ENCODE results near the gene MYCBPAP. TPM values are rescaled to one million over a fixed set of nuclear protein-coding genes. Genes with fewer than 3 reads are reported as not detected.

Gene MYCBPAP
- total RNA-seq, 2 donors from 2014 or later = 8.9 to 24.3 TPM

DNA sequence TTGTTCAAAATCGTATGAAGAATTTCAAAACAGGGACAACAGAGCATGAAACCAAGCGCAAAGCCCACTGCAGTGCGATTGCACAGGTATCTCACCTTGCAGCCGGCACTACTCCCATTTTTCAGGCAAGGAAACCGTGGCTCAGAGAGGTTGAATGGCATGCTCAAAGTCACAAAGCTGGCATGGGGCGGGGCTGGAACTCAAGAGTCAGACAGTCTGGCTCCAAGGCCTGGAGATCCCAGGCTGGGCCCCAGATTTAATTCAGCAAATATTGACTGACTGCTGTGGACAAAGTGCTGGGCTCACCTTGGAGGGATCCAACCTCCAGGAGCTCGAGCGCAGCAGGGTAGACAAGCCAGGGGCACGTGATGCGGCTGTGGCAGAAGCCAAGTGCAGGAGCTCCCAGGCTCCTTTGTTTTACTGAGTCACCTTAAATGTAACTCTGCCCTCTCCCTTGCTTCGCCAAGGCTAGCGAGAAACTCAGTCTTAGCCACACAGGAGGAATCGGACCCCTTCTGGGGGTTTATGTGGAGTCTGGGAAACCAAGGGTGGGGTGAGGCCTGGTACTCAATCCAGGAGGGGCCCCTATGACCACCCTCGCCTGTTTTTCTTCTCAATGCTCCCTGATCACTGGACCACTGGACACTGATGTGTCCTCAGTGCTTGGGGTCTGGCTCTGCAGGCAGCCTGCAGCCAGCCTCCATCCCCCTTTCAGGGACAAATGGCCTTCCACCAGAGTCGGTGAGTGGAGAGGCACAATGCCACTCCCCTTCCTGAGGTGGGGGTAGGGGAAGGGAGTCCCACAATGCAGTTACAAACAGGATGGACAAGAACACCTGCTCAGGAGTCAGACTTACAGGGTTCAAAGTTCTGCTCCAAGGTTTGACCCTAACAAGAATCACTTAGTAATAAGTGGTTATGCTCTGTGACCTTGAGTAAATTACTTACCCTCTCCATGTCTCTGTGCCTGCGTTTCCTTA, 34.8 kb downstream of the MYCBPAP start:
- H3K27me3 Mint-ChIP-seq (ENCODE audit: low read depth) = peaks cover 20% of the 10 kb centered on the region
- no peaks in the 10 kb centered on the region for H3K9me3 Mint-ChIP-seq
- H3K4me3 Mint-ChIP-seq = peak overlapping the region; percentile 79 to 91
- DNase-seq = no peak
- H3K27ac Mint-ChIP-seq = no peak overlapping the region
- no peaks in the 10 kb centered on the region for H3K36me3 Mint-ChIP-seq (ENCODE audit: insufficient read depth in 2 of 2)
- ATAC-seq (replicated peaks in 1 of 2) = no peak
- H3K4me1 Mint-ChIP-seq (ENCODE audit: low read depth) = peaks cover 26% of the 10 kb centered on the region

DNA sequence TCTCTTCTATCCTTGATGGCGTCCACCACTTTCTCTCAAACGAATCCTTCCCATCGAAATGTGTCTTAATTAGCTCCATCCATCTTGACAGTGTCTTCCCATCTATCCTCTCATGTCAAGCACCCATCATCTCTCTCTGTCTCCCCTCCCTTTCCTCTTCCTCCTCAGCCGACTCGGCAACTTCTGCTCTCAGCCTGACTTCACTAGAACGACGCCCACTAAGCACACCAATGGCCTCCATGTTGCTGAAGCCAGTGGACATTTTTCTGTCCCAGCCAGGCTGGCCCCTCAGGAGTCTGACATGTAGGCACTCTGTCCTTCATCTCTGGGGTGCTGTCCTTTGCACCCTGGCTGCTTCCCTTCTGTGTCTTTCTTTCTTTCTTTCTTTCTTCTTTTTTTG, 36.3 kb downstream of the MYCBPAP start:
- no peak for DNase-seq
- H3K4me1 Mint-ChIP-seq (ENCODE audit: low read depth) = peaks cover 26% of the 10 kb centered on the region
- H3K27me3 Mint-ChIP-seq (ENCODE audit: low read depth) = peaks cover 20% of the 10 kb centered on the region
- ATAC-seq (replicated peaks in 1 of 2) = no peak
- H3K4me3 Mint-ChIP-seq = no peak overlapping the region
- H3K36me3 Mint-ChIP-seq (ENCODE audit: insufficient read depth in 2 of 2) = no peaks in the 10 kb centered on the region
- no peak overlapping the region for H3K27ac Mint-ChIP-seq
- H3K9me3 Mint-ChIP-seq = no peaks in the 10 kb centered on the region

DNA sequence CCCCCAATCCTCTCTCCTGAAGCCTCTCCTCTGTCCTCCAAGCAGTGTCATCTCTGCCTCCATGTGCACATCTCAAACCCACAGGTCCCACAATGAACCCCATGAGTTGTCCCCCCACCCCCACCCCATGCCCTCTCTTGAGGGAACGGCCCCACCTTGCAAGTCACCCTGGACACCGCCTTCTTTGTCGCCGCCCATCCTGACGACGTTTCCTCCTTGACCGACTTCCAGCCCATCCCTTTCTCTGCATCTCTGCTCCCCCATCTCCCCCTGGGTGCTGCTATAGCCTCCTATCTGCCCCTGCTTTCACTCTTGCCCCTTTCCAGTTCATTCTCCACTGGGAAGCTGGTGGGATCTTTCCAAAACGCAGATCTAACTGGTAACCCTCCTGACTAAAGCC, 37.1 kb downstream of the MYCBPAP start:
- peaks cover 26% of the 10 kb centered on the region for H3K4me1 Mint-ChIP-seq (ENCODE audit: low read depth)
- H3K4me3 Mint-ChIP-seq = no peak overlapping the region
- ATAC-seq (replicated peaks in 1 of 2) (no peak), DNase-seq (no peak)
- no peaks in the 10 kb centered on the region for H3K36me3 Mint-ChIP-seq (ENCODE audit: insufficient read depth in 2 of 2)
- H3K27me3 Mint-ChIP-seq (ENCODE audit: low read depth) = peaks cover 20% of the 10 kb centered on the region
- H3K27ac Mint-ChIP-seq = no peak overlapping the region
- no peaks in the 10 kb centered on the region for H3K9me3 Mint-ChIP-seq

DNA sequence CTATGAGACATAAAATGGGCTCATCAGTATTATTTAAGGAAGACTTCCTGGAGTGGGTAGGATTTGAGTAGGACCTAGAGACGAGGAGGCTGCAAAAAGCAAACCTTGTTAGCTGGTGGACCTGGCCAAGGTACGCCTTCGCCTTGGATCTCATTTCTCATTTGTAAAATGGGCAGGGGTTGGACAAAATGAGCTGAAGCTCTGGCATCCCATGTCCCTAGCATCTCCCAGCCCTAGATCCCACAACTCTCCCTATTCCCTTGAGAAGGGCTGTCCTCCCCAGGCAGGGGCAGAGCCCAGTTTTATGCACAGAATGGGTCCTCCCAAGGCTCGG, 38.4 kb downstream of the MYCBPAP start:
- ATAC-seq (replicated peaks in 1 of 2) (no peak), DNase-seq (no peak)
- Mint-ChIP-seq H3K27ac (no peak overlapping the region), H3K27me3 (ENCODE audit: low read depth) (peaks cover 20% of the 10 kb centered on the region), H3K4me3 (peak overlapping the region; percentile 68 to 91), H3K9me3 (no peaks in the 10 kb centered on the region), H3K36me3 (ENCODE audit: insufficient read depth in 2 of 2) (no peaks in the 10 kb centered on the region), H3K4me1 (ENCODE audit: low read depth) (peaks cover 19% of the 10 kb centered on the region)

DNA sequence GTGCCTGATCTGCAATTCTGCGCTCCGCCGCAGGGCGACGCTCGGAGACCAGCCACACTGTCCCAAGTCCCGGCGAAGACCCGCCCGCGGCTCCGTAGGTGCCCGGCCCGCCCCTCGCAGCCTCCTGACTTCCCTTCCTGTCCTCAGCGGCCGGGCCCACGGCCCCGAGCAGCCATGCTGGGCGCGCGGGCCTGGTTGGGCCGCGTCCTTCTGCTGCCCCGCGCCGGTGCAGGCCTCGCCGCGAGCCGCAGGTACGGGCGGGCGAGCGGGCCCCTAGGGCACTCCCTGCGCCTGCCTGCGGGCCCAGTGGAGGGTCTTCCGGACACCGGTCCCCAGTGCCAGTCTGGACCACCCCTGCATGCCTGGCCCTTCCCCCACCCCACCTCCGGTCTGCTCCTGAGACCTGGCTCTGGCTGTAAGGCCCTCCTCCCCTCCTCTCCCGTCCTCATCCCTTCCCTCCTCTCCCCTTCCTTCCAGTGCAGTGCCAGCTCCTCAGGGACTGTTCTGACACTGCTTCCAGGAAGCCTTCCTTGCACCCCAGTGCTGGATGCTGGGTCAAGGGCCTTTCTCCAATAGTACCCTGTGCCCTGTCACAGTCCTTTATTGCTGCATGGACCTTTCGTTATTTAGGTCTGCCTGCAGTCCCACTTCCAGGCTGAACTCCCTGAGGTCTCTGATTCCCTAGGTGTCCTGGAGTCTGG, 38.9 kb downstream of the MYCBPAP start, which contains the start of gene SPATA20:
TSS of gene SPATA20 (plus strand) at position 140 of the 701 bp plus-strand sequence. CDS start at position 175, 35 bp downstream.
- Mint-ChIP-seq H3K36me3 (ENCODE audit: insufficient read depth in 2 of 2) (no peaks in the 10 kb centered on the region), H3K4me3 (peak within 1 kb of the TSS; percentile 68 to 91), H3K9me3 (no peaks in the 10 kb centered on the region), H3K4me1 (ENCODE audit: low read depth) (peaks cover 16% of the 10 kb centered on the region), H3K27ac (no peak within 1 kb of the TSS), H3K27me3 (ENCODE audit: low read depth) (peaks cover 20% of the 10 kb centered on the region)
- ATAC-seq (replicated peaks in 1 of 2) = peak; percentile 93 to 94
- peak; percentile 91 to 94 for DNase-seq

DNA sequence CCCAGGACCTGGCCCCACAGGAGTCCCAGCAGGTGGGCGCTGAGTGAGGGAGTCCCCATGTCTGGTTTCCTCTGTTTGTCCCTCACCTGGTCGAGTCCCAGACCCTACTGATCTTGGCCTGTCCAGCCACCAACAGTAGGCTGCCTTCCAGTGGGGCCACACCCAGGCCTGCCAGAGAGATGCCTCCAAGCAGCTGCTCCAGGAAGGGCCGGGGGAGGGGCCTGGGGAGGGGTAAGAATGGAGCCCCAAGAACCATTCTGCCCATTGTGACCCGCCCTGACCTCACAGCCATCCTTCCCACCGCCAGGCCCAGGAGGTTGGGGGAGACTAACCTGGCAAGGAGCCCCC, 39.5 kb downstream of the MYCBPAP start:
- DNase-seq = no peak
- ATAC-seq (replicated peaks in 1 of 2) = no peak
- no peaks in the 10 kb centered on the region for H3K9me3 Mint-ChIP-seq
- peaks cover 11% of the 10 kb centered on the region for H3K4me1 Mint-ChIP-seq (ENCODE audit: low read depth)
- H3K27ac Mint-ChIP-seq = no peak overlapping the region
- H3K36me3 Mint-ChIP-seq (ENCODE audit: insufficient read depth in 2 of 2) = no peaks in the 10 kb centered on the region
- H3K4me3 Mint-ChIP-seq = peak overlapping the region; percentile 68 to 91
- H3K27me3 Mint-ChIP-seq (ENCODE audit: low read depth) = peaks cover 20% of the 10 kb centered on the region

DNA sequence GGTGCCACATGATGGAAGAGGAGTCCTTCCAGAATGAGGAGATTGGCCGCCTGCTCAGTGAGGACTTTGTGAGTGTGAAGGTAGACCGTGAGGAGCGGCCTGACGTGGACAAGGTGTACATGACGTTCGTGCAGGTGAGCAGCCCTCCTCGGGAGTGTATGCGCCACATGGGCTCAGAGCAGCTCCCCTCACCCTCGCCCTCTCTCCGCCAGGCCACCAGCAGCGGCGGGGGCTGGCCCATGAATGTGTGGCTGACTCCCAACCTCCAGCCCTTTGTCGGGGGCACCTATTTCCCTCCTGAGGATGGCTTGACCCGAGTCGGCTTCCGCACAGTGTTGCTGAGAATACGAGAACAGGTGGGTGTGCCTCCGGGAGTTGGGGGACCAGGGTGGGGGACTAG, 40.6 kb downstream of the MYCBPAP start:
- no peak for DNase-seq
- ATAC-seq (replicated peaks in 1 of 2) = no peak
- Mint-ChIP-seq H3K4me1 (ENCODE audit: low read depth) (peaks cover 11% of the 10 kb centered on the region), H3K27me3 (ENCODE audit: low read depth) (peaks cover 20% of the 10 kb centered on the region), H3K27ac (no peak overlapping the region), H3K36me3 (ENCODE audit: insufficient read depth in 2 of 2) (no peaks in the 10 kb centered on the region), H3K9me3 (no peaks in the 10 kb centered on the region), H3K4me3 (peak overlapping the region in 1 of 2 donors; percentile 91)

DNA sequence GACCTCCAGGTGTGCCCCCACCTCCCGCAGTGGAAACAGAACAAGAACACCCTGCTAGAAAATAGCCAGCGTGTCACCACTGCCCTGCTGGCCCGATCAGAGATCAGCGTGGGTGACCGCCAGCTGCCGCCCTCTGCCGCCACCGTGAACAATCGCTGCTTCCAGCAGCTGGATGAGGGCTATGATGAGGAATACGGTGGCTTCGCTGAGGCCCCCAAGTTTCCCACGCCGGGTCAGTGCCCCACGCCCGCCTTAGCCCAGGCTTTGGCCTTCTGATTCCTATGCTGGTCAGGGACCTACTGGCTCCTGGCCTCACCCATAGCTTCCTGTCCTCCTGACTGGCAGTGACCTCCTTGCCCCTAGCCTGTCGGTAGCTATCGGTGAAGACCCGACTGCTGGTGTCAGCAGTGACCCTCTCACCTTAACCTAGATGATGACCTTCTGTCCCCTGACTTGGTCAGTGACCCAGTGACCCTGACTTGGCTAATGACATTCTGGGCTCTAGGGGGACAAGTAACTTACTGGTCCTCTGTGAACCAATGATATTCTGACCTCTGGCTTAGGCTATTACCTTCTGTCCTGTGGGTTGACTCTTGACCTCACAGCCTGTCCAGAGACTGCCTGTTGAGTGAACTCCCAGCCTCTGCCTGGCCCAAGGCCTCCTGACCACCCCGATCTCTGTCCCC, 41.2 kb downstream of the MYCBPAP start:
- no peaks in the 10 kb centered on the region for H3K36me3 Mint-ChIP-seq (ENCODE audit: insufficient read depth in 2 of 2)
- DNase-seq (no peak), ATAC-seq (replicated peaks in 1 of 2) (no peak)
- H3K4me3 Mint-ChIP-seq = no peak overlapping the region
- no peaks in the 10 kb centered on the region for H3K9me3 Mint-ChIP-seq
- H3K27me3 Mint-ChIP-seq (ENCODE audit: low read depth) = peaks cover 17% of the 10 kb centered on the region
- no peak overlapping the region for H3K27ac Mint-ChIP-seq
- H3K4me1 Mint-ChIP-seq (ENCODE audit: low read depth) = peaks cover 11% of the 10 kb centered on the region

DNA sequence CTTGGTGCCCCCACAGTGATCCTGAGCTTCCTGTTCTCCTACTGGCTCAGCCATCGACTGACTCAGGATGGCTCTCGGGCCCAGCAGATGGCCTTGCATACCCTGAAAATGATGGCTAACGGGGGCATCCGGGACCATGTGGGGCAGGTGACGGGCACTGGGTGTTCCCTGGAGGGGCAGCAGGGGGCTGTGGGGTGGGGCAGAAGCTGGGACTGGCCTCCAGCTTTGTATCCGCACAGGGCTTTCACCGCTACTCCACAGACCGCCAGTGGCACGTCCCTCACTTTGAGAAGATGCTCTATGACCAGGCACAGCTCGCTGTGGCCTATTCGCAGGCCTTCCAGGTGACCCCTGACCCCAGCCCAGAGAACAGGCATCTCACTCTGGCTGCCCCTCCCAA, 41.7 kb downstream of the MYCBPAP start:
- peaks cover 11% of the 10 kb centered on the region for H3K4me1 Mint-ChIP-seq (ENCODE audit: low read depth)
- H3K9me3 Mint-ChIP-seq = no peaks in the 10 kb centered on the region
- H3K27ac Mint-ChIP-seq = no peak overlapping the region
- no peak overlapping the region for H3K4me3 Mint-ChIP-seq
- H3K27me3 Mint-ChIP-seq (ENCODE audit: low read depth) = peaks cover 11% of the 10 kb centered on the region
- no peak for ATAC-seq (replicated peaks in 1 of 2)
- no peak for DNase-seq
- H3K36me3 Mint-ChIP-seq (ENCODE audit: insufficient read depth in 2 of 2) = no peaks in the 10 kb centered on the region

DNA sequence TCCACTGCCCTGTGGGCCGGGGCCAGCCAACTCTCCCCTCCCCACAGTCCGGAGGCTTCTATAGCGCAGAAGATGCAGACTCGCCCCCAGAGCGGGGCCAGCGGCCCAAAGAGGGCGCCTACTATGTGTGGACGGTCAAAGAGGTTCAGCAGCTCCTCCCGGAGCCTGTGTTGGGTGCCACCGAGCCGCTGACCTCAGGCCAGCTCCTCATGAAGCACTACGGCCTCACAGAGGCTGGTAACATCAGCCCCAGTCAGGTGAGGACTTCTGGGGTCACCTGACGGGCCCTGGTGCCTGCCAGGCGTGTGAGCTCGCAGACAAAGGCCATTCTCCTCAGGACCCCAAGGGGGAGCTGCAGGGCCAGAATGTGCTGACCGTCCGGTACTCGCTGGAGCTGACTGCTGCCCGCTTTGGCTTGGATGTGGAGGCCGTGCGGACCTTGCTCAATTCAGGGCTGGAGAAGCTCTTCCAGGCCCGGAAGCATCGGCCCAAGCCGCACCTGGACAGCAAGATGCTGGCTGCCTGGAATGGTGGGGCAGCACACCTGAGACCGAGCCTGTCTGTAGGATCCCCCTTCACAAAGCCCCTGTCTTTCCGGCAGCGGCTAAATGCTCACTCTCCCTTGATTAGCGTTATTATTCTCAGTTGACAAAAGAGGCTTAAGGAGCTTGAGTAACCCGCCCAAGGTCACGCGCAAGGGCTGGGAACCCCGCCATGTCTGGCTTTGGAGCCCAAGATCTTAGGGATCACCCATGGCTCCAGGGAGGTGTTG, 42.6 kb downstream of the MYCBPAP start:
- DNase-seq = no peak
- no peaks in the 10 kb centered on the region for H3K36me3 Mint-ChIP-seq (ENCODE audit: insufficient read depth in 2 of 2)
- no peak for ATAC-seq (replicated peaks in 1 of 2)
- H3K4me3 Mint-ChIP-seq = no peak overlapping the region
- no peak overlapping the region for H3K27ac Mint-ChIP-seq
- H3K4me1 Mint-ChIP-seq (ENCODE audit: low read depth) = peaks cover 11% of the 10 kb centered on the region
- H3K9me3 Mint-ChIP-seq = no peaks in the 10 kb centered on the region
- H3K27me3 Mint-ChIP-seq (ENCODE audit: low read depth) = peaks cover 6% of the 10 kb centered on the region

DNA sequence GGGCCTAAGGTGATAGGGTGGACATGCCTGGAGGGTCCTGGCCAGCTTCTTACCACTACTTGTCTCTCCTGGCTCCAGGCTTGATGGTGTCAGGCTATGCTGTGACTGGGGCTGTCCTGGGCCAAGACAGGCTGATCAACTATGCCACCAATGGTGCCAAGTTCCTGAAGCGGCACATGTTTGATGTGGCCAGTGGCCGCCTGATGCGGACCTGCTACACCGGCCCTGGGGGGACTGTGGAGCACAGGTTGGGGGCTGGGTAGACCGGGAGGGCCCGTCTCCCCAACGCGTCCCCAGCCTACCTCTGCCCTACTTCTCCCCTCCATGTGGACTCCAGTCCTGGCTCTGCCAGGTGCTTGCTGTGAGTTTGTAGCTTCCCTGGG, 43.2 kb downstream of the MYCBPAP start:
- ATAC-seq (replicated peaks in 1 of 2) = no peak
- H3K9me3 Mint-ChIP-seq = no peaks in the 10 kb centered on the region
- H3K36me3 Mint-ChIP-seq (ENCODE audit: insufficient read depth in 2 of 2) = no peaks in the 10 kb centered on the region
- peaks cover under 1% of the 10 kb centered on the region for H3K27me3 Mint-ChIP-seq (ENCODE audit: low read depth)
- no peak overlapping the region for H3K4me3 Mint-ChIP-seq
- no peak for DNase-seq
- no peak overlapping the region for H3K27ac Mint-ChIP-seq
- H3K4me1 Mint-ChIP-seq (ENCODE audit: low read depth) = peaks cover 11% of the 10 kb centered on the region

DNA sequence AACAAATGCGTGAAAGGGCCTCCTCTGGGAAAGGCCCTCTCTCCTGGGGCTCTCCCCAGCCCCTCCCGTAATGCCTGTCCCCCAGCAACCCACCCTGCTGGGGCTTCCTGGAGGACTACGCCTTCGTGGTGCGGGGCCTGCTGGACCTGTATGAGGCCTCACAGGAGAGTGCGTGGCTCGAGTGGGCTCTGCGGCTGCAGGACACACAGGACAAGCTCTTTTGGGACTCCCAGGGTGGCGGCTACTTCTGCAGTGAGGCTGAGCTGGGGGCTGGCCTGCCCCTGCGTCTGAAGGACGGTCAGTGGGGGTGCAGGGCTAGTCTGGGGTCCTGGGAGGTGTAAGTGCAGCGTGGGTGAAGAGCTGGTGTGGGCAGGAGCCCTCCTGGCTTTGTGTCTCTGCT, 43.6 kb downstream of the MYCBPAP start:
- no peak overlapping the region for H3K4me3 Mint-ChIP-seq
- no peak overlapping the region for H3K27ac Mint-ChIP-seq

More for the DNA sequence above, 43.6 kb downstream of the MYCBPAP start:
- Mint-ChIP-seq H3K27me3 (ENCODE audit: low read depth) (no peaks in the 10 kb centered on the region), H3K36me3 (ENCODE audit: insufficient read depth in 2 of 2) (no peaks in the 10 kb centered on the region), H3K9me3 (no peaks in the 10 kb centered on the region), H3K4me1 (ENCODE audit: low read depth) (peaks cover 7% of the 10 kb centered on the region)
- DNase-seq = no peak
- ATAC-seq (replicated peaks in 1 of 2) = no peak

All from activated T-cell treated with anti-CD3 and anti-CD28 coated beads, Interleukin-2, amount 50 U/mL, for 72 hours (primary cell).